Pancreas (tissue), 10 donors: ENCODE measurements around the gene DHRSX. TPM values are rescaled to one million over a fixed set of nuclear protein-coding genes. Genes with fewer than 3 reads are reported as not detected.
"Not testable (repeated sequence)": the region's sequence is repeated elsewhere in the genome, so short reads cannot be mapped to it uniquely, and the experiment has no call there.

ENCODE experiments used
- ATAC-seq, 4 donors: fragments of 200-7000 bp; cut with Tn5 transposase; one replicate each; pipeline versions ENCODE4 v1.8.0 to v1.9.1; 2020; ENCODE audit warnings: mild to moderate bottlenecking in 4 of 4, moderate library complexity in 4 of 4
- DNase-seq, 6 donors: peaks; one replicate each; pipeline ENCODE4 v3.0.0-alpha.2; 2020
- FAIRE-seq: peaks from 2 replicates; lab custom pipeline; 2012; peaks lifted over from hg19 to GRCh38; lab: Jason Lieb, UNC
- H3K27ac ChIP-seq, 4 donors: fragments of 200-600 bp; sonication (generic); 1 replicate in 3 of 4; 2 replicates in 1 of 4; pipeline versions ENCODE4 v1.5.0 to v1.8.0; 2020
- H3K27me3 ChIP-seq, 4 donors: fragments of 200-600 bp; one replicate each; pipeline ENCODE4 v1.8.0; 2021
- H3K36me3 ChIP-seq, 3 donors: fragments of 200-600 bp; sonication (generic) in 1 of 3; one replicate each; pipeline versions ENCODE4 v1.5.0 to v1.8.0; 2020 to 2021
- H3K4me1 ChIP-seq, 3 donors: fragments of 200-600 bp; one replicate each; pipeline ENCODE4 v1.8.0; 2021
- H3K4me3 ChIP-seq, 4 donors: fragments of 200-600 bp; sonication (generic) in 2 of 4; one replicate each; pipeline versions ENCODE4 v1.5.0 to v1.8.0; 2020 to 2021
- H3K9me3 ChIP-seq, 4 donors: fragments of 200-600 bp; one replicate each; pipeline ENCODE4 v1.8.0; 2021
- CTCF ChIP-seq, 4 donors: fragments of 200-600 bp; sonication (generic) in 3 of 4; IDR thresholded peaks; one replicate each; pipeline versions ENCODE4 v1.5.0 to v1.8.0; 2021; ENCODE audit warnings: antibody characterized with exemption in 4 of 4
- WGBS, 2 donors: extraction: QIAGEN DNeasy Blood & Tissue Kit; methylation state at CpG; one replicate each; pipeline ENCODE4 v1.1.7; 2013; 5-methylcytosine and 5-hydroxymethylcytosine counted together
- intact Hi-C, 3 donors: fragments of 100-400 bp; cut with DNase I; formaldehyde crosslinking; loops; one replicate each; pipeline versions ENCODE4 v1.11.1 to v1.14.2; 2022
- polyA plus RNA-seq, 2 donors: library from polyadenylated mRNA; stranded (reverse); fragments of 200-250 nt; gene quantifications; one replicate each; pipeline ENCODE4 v1.2.3, GENCODE V29; 2013
- total RNA-seq, 6 donors: library from RNA; stranded (reverse); fragmentation: NEBNext Ultra II Directional in 4 of 6; extraction: Animal tissue kit (Norgen Biotek cat#: 25700) in 4 of 6; gene quantifications; one replicate each; pipeline versions ENCODE4 v1.2.1 to v1.2.4, GENCODE V29; 2021 to 2023
- donor health status: healthy with polysubstance abuse.
- donor health status: DM: no; HTN: no; CAD: no; lungs with moderate emphysema.
- donor health status: DM: no; HTN: no; CAD: no.
- donor health status: control.
- donor health status: control.
- donor health status: Bipolar disorder and iron deficiency.
- donor health status: DM: yes; HTN: yes; CAD: no.
- donor health status: DM: no; HTN: no; CAD: no.
- donor health status: DM: no; HTN: no; CAD: no.
- donor health status: DM: yes; HTN: yes; CAD: no.

Gene DHRSX
- total and polyA plus RNA-seq, 8 donors: 8.1 to 26.5 (median 17.2) TPM

- DNase-seq (no peak), ATAC-seq (no peak), FAIRE-seq (no peak)
- Histone ChIP-seq H3K4me3 (no peak overlapping the region), H3K4me1 (no peaks in the 10 kb centered on the region), H3K9me3 (no peaks in the 10 kb centered on the region), H3K36me3 (no peaks in the 10 kb centered on the region), H3K27me3 (no peaks in the 10 kb centered on the region), H3K27ac (no peak overlapping the region)
- 71 to 86% methylated on average over 4 of the region's 4 CpGs for WGBS, 2 donors
- intact Hi-C loops: no loop called here
- no peak for TF ChIP-seq CTCF (IDR thresholded peaks at IDR 0.05)
These were observed 76.9 kb downstream of the DHRSX start for GRCh38 chrX:2423899-2424298.

- DNase-seq (no peak), ATAC-seq (no peak), FAIRE-seq (no peak)
- H3K27me3 ChIP-seq: no peaks in the 10 kb centered on the region
- no peak overlapping the region for H3K27ac ChIP-seq
- no peaks in the 10 kb centered on the region for H3K4me1 ChIP-seq
- no peaks in the 10 kb centered on the region for H3K36me3 ChIP-seq
- no peaks in the 10 kb centered on the region for H3K9me3 ChIP-seq
- WGBS, 2 donors: 83 to 86% methylated on average over 8 of the region's 8 CpGs
- intact Hi-C loops: no loop called here
- no peak overlapping the region for H3K4me3 ChIP-seq
- TF ChIP-seq CTCF (IDR thresholded peaks at IDR 0.05): no peak
These were observed 77.5 kb downstream of the DHRSX start for GRCh38 chrX:2423282-2423681.

GRCh38 chrX:2419418-2419817 lies 81.4 kb downstream of the DHRSX start:
- H3K4me3 ChIP-seq, ATAC-seq, H3K4me1 ChIP-seq, H3K9me3 ChIP-seq, H3K27ac ChIP-seq, FAIRE-seq, DNase-seq, H3K36me3 ChIP-seq, intact Hi-C loops, H3K27me3 ChIP-seq: not testable (repeated sequence)
- 100% methylated on average over 3 of the region's 7 CpGs for WGBS, 2 donors

- H3K27ac ChIP-seq: no peak overlapping the region
These were observed 82.8 kb downstream of the DHRSX start for GRCh38 chrX:2418000-2418399.

GRCh38 chrX:2416851-2417604 lies 83.7 kb downstream of the DHRSX start:
- Histone ChIP-seq H3K4me3 (no peak overlapping the region), H3K36me3 (no peaks in the 10 kb centered on the region), H3K27ac (no peak overlapping the region), H3K4me1 (no peaks in the 10 kb centered on the region), H3K27me3 (no peaks in the 10 kb centered on the region), H3K9me3 (no peaks in the 10 kb centered on the region)
- no peak for TF ChIP-seq CTCF (IDR thresholded peaks at IDR 0.05)
- intact Hi-C loops: no loop called here
- DNase-seq: no peak
- no peak for ATAC-seq
- WGBS, 2 donors: 93 to 94% methylated on average over 1 of the region's 1 CpG
- FAIRE-seq: no peak

More at GRCh38 chrX:2418000-2418399, 82.8 kb downstream of the DHRSX start:
- DNase-seq (no peak), FAIRE-seq (no peak), ATAC-seq (no peak)
- H3K4me1 ChIP-seq: no peaks in the 10 kb centered on the region
- no peak overlapping the region for H3K4me3 ChIP-seq
- 95 to 99% methylated on average over 2 of the region's 2 CpGs for WGBS, 2 donors
- intact Hi-C loops: no loop called here
- no peaks in the 10 kb centered on the region for H3K27me3 ChIP-seq
- H3K36me3 ChIP-seq: no peaks in the 10 kb centered on the region
- TF ChIP-seq CTCF (IDR thresholded peaks at IDR 0.05): no peak
- no peaks in the 10 kb centered on the region for H3K9me3 ChIP-seq
